Sigmoid colon (tissue), 4 donors: Measurements from ENCODE around the gene TRMT2A.

Experiments used
- CTCF ChIP-seq, 4 experiments: fragments of 450-650 bp in 3 of 4; fragments of 200-600 bp in 1 of 4; IDR thresholded peaks; one replicate each; pipeline ENCODE4 v1.5.1; 2016 to 2019; ENCODE audit warnings: antibody characterized with exemption in 4 of 4, mild to moderate bottlenecking in 3 of 4, moderate library complexity in 2 of 4
- POLR2A ChIP-seq, 2 donors: fragments of 450-650 bp; IDR thresholded peaks; one replicate each; pipeline ENCODE4 v1.6.1; 2016; ENCODE audit warnings: antibody characterized with exemption in 2 of 2, mild to moderate bottlenecking in 2 of 2, moderate library complexity in 2 of 2
- POLR2AphosphoS5 ChIP-seq, 4 donors: sonication (generic); formaldehyde crosslinking; IDR thresholded peaks; one replicate each; pipeline ENCODE4 v1.6.1; 2017; ENCODE audit warnings: antibody characterized with exemption in 4 of 4

- TF ChIP-seq CTCF (IDR thresholded peaks at IDR 0.05) (no peak), POLR2A (IDR thresholded peaks at IDR 0.05) (no peak), POLR2AphosphoS5 (IDR thresholded peaks at IDR 0.05) (no peak)
Measured at GRCh38 chr22:20152464-20152890, 35.5 kb upstream of the TRMT2A start.
